ENCODE measurements around the gene TMCO6.
"Not testable (repeated sequence)": the region's sequence is repeated elsewhere in the genome, so short reads cannot be mapped to it uniquely, and the experiment has no call there.

Gene TMCO6

DNA sequence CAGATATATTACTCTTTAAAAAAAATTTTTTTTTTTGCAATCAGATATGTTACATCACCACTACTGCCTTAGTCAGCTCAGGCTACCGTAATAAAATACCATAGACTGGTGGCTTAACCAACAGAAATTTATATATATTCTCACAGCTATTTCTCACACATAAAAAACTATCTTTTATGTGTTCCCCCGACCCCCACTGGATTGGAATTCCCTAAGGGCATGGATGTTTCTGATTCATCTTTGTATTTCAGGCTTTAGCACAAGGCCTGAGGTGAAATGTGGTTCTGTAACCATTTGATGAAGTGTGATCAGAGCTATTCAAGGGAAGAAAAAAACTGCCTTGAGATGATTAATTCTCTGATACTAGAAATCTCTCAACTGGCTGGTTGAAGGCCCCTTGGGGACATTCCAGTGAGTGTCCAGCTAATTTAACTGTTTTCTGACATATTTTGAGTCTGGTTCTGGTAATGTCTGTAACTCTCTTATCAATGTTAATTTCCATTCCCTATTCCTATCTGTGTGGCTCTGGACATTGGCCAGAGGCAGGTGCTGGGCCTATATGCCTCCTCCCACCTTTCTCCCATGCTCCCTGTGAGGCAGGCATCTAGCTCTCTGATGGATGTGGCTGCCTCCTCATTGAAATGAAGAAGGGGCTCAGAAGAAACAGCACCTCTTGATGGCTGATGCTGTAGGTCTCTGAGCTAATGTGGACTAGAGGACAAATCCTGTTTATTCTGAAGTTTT is 8.8 kb upstream of the TMCO6 start:
- no peak for DNase-seq (ENCODE audit: low read depth in 2 of 2)

DNA sequence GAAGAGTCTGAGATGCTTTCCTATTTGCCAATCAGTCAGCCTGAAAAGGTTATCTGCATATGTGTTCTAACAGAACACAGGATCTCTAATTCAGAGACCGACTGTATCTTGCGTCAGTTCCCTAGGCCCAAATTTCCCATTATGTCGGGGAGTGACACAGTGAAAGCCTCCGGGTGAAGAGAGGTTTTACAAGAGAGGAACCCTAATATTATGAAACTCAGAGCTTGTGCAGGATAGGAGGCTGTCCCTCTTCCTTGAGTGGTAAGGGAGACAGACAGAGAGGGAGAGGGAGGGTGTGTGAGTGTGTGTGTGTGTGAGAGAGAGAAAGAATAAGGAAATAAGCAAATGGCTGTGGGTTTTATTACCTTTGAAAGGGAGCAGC is 8.2 kb upstream of the TMCO6 start:
- DNase-seq (ENCODE audit: low read depth in 2 of 2), result no peak

- no peak for DNase-seq (ENCODE audit: low read depth in 2 of 2)
Measured at GRCh38 chr5:140631831-140632365, 7.4 kb upstream of the TMCO6 start.

GRCh38 chr5:140632366-140633020 is 6.8 kb upstream of the TMCO6 start:
- DNase-seq (ENCODE audit: low read depth in 2 of 2), result peak; percentile 28 to 43

- no peak for DNase-seq (ENCODE audit: low read depth in 2 of 2)
Measured at GRCh38 chr5:140633021-140633471, 6.2 kb upstream of the TMCO6 start, which contains the start of gene CD14. TSS of gene CD14 (minus strand) at chr5:140633175. CDS start at chr5:140633071, 104 bp downstream.

- DNase-seq (ENCODE audit: low read depth in 2 of 2), result no peak
Measured at GRCh38 chr5:140633501-140633900, 5.8 kb upstream of the TMCO6 start.

- DNase-seq (ENCODE audit: low read depth in 2 of 2), result no peak
Measured at GRCh38 chr5:140634103-140634502, 5.1 kb upstream of the TMCO6 start.

GRCh38 chr5:140635291-140636257 is 3.7 kb upstream of the TMCO6 start:
- no peak for DNase-seq (ENCODE audit: low read depth in 2 of 2)

- DNase-seq (ENCODE audit: low read depth in 2 of 2), result no peak
Measured at GRCh38 chr5:140637371-140638100, 1.7 kb upstream of the TMCO6 start.

DNA sequence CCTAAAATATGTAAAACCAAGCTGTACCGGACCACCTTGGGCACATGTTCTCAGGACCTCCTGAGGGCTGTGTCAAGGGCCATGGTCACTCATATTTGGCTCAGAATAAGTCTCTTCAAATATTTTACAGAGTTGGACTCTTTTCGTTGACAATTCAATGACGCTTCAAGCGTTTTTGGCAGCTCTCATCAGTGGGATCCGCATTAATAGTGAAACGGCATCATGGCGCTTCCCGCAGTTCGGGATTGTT is 428 bp upstream of the TMCO6 start:
- not testable (repeated sequence) for DNase-seq (ENCODE audit: low read depth in 2 of 2)

DNA sequence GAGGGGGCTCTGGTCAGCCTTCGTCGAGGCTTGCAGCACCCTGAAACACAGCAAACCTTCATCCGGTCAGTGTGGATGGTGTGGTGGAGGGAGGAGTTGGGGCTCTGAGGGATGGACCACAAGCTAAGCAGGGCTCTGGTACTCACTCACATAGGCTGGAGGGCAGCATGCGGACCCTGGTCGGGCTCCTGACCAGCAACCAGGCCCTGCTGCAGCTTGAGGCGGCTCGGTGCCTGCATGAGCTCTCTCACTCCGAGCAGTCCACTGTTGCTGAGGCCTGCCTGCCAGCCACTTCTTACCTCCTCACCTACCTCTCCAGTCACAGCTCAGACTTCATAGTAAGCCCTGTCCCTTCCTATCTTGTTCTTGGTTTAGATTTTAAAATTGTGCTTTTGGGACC is 2.5 kb downstream of the TMCO6 start:
- no peak for DNase-seq (ENCODE audit: low read depth in 2 of 2)

DNA sequence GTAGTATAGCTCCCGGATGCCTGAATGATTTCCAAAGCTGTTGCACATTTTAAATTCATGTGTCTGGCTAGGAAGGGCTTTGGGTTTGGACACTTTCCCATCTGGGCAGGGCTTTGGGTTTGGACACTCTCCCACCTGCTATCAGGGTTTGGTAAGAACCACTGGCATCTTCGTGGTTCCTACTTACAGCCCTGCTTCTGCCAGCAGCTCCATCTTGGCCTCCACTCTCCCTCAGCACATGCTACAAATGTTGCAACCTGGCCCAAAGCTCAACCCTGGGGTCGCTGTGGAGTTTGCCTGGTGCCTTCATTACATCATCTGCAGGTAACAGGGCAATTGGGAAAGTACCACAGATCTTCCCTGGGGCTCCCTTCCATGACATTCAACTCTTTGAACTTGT is 3.5 kb downstream of the TMCO6 start:
- DNase-seq (ENCODE audit: low read depth in 2 of 2), result no peak

- DNase-seq (ENCODE audit: low read depth in 2 of 2), result no peak
Measured at GRCh38 chr5:140647042-140647419, 7.8 kb downstream of the TMCO6 start.

DNA sequence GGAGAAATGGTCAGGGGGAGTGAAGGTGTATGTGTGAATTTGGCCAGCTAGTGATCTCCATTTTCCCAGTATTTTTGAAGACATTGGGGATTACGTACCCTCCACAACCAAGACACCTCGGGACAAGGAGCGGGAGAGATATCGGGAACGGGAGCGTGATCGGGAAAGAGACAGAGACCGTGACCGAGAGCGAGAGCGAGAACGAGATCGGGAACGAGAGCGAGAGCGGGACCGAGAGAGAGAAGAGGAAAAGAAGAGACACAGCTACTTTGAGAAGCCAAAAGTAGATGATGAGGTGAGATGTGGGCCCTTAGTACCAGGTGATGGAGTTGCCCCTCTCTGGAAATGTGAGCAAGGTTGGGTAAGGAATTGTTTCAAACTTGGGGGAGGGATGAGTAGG is 19.6 kb downstream of the TMCO6 start:
- no peak for DNase-seq (ENCODE audit: low read depth in 2 of 2)

- not testable (repeated sequence) for DNase-seq (ENCODE audit: low read depth in 2 of 2)
Measured at GRCh38 chr5:140660371-140660770, 21.1 kb downstream of the TMCO6 start.

GRCh38 chr5:140664030-140664358 is 24.7 kb downstream of the TMCO6 start:
- no peak for DNase-seq (ENCODE audit: low read depth in 2 of 2)

DNA sequence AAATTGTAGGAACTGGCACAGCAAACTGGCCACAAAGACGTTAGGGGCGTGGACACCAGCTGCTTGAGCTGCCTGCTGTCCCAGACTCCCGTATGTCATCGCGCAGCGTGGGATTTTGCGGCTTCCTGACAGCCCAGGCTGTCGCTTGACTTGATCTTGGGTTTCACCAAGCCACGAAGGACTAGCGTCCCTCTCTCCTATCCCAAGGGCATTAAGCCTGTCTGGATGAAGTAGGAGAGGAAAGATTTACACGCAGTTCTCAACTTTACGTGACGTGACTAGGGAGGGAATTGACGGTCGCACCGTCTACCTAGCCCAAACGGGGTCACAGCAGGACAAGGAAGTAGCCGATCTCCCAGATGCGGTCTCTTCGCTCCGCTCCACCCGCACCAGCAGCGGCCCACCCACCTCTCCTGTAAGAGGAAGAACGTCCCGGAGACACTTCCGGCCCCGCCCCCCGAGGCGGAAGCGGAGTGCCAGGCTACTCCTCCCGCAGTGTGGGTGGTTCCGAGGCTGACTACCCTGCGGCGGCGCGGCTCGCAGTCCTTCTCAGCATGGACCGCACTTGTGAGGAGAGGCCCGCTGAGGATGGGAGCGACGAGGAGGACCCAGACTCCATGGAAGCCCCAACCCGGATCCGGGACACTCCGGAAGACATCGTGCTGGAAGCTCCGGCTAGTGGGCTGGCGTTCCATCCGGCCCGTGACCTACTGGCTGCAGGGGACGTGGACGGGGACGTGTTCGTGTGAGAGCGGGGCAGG is 25.3 kb downstream of the TMCO6 start, which contains the start of gene WDR55:
WDR55 (plus strand) TSS at position 546 of the 761 bp plus-strand sequence; CDS start at position 555, 9 bp downstream.
- DNase-seq (ENCODE audit: low read depth in 2 of 2), result peak; percentile 90 to 96

GRCh38 chr5:140671035-140671434 is 31.8 kb downstream of the TMCO6 start:
- DNase-seq (ENCODE audit: low read depth in 2 of 2), result not testable (repeated sequence)

- no peak for DNase-seq (ENCODE audit: low read depth in 2 of 2)
Measured at GRCh38 chr5:140671472-140672125, 32.3 kb downstream of the TMCO6 start.
